A549 (cell line): ENCODE measurements around the gene EFCAB8.

Experiments
- CEBPB ChIP-seq, 2 experiments: fragments of >200 bp in 1 of 2; sonication (Bioruptor Twin) in 1 of 2; formaldehyde crosslinking in 1 of 2; IDR thresholded peaks; 2 replicates each; pipeline ENCODE4 v1.6.1; 2012 to 2016
- EHMT2 ChIP-seq: fragments of 200-600 bp; sonication (generic); IDR thresholded peaks from 2 replicates; pipeline ENCODE4 v1.6.1; 2016; ENCODE audit warnings: antibody characterized with exemption, low read depth, mild to moderate bottlenecking, moderate library complexity
- EP300 ChIP-seq, 2 experiments: fragments of >200 bp; sonication (Bioruptor Twin); formaldehyde crosslinking; IDR thresholded peaks; 2 replicates in 1 of 2; 3 replicates in 1 of 2; pipeline ENCODE4 v1.6.1; 2016 to 2017
- NR3C1 ChIP-seq: fragments of >200 bp; sonication (Bioruptor Twin); formaldehyde crosslinking; IDR thresholded peaks from 3 replicates; pipeline ENCODE4 v1.6.1; 2017
- POLR2A ChIP-seq: IDR thresholded peaks from 2 replicates; pipeline ENCODE4 v1.6.1; 2012; ENCODE audit warnings: mild to moderate bottlenecking, low read length
- TF ChIP-seq, protein P1 (sequence below): fragments of 150-350 bp; IDR thresholded peaks from 2 replicates; pipeline ENCODE4 v1.6.1; 2014; ENCODE audit warnings: low read depth, mild to moderate bottlenecking, low read length
- TF ChIP-seq, protein P2 (sequence below): fragments of 250-450 bp; sonication (Bioruptor Pico); IDR thresholded peaks from 2 replicates; pipeline ENCODE4 v1.5.0; 2021; ENCODE audit warnings: mild to moderate bottlenecking, moderate library complexity, borderline replicate concordance
- TF ChIP-seq, protein P3 (sequence below): fragments of >200 bp; sonication (Bioruptor Twin); formaldehyde crosslinking; IDR thresholded peaks from 3 replicates; pipeline ENCODE4 v1.5.1; 2016
- TF ChIP-seq, protein P4 (sequence below): IDR thresholded peaks from 2 replicates; pipeline ENCODE4 v1.6.1; 2012
- TF ChIP-seq, protein P5 (sequence below): fragments of 450-650 bp; IDR thresholded peaks from 2 replicates; pipeline ENCODE4 v1.6.1; 2014; ENCODE audit warnings: antibody characterized with exemption

DNA sequence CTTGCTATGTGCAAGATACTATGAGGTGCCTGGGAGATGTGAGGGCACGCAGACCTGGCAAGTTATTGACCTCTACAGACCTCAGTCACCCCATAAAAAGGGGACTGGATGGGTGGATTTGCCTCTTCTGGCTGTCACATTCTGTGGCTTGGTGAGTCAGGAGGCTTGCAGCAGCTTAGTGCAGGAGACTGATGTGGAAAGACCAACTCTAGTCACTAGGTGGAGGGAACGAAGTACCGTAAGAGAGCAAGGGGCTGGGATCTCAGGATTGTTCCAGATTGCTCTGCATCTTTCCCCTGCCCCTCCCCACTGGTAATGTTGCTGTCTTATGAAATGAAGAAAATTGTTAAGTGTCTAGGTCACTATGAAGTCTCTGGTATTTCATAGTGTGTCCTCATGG lies 35.6 kb upstream of the EFCAB8 start:
- TF ChIP-seq EHMT2, result no peak
- TF ChIP-seq CEBPB (IDR thresholded peaks at IDR 0.05), result no peak
- TF ChIP-seq NR3C1, result no peak
- TF ChIP-seq, protein P1, sequence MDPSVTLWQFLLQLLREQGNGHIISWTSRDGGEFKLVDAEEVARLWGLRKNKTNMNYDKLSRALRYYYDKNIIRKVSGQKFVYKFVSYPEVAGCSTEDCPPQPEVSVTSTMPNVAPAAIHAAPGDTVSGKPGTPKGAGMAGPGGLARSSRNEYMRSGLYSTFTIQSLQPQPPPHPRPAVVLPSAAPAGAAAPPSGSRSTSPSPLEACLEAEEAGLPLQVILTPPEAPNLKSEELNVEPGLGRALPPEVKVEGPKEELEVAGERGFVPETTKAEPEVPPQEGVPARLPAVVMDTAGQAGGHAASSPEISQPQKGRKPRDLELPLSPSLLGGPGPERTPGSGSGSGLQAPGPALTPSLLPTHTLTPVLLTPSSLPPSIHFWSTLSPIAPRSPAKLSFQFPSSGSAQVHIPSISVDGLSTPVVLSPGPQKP, result no peak
- TF ChIP-seq, protein P2, sequence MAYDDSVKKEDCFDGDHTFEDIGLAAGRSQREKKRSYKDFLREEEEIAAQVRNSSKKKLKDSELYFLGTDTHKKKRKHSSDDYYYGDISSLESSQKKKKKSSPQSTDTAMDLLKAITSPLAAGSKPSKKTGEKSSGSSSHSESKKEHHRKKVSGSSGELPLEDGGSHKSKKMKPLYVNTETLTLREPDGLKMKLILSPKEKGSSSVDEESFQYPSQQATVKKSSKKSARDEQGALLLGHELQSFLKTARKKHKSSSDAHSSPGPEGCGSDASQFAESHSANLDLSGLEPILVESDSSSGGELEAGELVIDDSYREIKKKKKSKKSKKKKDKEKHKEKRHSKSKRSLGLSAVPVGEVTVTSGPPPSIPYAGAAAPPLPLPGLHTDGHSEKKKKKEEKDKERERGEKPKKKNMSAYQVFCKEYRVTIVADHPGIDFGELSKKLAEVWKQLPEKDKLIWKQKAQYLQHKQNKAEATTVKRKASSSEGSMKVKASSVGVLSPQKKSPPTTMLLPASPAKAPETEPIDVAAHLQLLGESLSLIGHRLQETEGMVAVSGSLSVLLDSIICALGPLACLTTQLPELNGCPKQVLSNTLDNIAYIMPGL, result no peak
- TF ChIP-seq, protein P3, sequence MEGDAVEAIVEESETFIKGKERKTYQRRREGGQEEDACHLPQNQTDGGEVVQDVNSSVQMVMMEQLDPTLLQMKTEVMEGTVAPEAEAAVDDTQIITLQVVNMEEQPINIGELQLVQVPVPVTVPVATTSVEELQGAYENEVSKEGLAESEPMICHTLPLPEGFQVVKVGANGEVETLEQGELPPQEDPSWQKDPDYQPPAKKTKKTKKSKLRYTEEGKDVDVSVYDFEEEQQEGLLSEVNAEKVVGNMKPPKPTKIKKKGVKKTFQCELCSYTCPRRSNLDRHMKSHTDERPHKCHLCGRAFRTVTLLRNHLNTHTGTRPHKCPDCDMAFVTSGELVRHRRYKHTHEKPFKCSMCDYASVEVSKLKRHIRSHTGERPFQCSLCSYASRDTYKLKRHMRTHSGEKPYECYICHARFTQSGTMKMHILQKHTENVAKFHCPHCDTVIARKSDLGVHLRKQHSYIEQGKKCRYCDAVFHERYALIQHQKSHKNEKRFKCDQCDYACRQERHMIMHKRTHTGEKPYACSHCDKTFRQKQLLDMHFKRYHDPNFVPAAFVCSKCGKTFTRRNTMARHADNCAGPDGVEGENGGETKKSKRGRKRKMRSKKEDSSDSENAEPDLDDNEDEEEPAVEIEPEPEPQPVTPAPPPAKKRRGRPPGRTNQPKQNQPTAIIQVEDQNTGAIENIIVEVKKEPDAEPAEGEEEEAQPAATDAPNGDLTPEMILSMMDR, result no peak
- TF ChIP-seq, protein P4, sequence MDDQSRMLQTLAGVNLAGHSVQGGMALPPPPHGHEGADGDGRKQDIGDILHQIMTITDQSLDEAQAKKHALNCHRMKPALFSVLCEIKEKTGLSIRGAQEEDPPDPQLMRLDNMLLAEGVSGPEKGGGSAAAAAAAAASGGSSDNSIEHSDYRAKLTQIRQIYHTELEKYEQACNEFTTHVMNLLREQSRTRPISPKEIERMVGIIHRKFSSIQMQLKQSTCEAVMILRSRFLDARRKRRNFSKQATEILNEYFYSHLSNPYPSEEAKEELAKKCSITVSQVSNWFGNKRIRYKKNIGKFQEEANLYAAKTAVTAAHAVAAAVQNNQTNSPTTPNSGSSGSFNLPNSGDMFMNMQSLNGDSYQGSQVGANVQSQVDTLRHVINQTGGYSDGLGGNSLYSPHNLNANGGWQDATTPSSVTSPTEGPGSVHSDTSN, result no peak
- no peak for TF ChIP-seq POLR2A
- no peak for TF ChIP-seq EP300 (IDR thresholded peaks at IDR 0.05)
- TF ChIP-seq, protein P5, sequence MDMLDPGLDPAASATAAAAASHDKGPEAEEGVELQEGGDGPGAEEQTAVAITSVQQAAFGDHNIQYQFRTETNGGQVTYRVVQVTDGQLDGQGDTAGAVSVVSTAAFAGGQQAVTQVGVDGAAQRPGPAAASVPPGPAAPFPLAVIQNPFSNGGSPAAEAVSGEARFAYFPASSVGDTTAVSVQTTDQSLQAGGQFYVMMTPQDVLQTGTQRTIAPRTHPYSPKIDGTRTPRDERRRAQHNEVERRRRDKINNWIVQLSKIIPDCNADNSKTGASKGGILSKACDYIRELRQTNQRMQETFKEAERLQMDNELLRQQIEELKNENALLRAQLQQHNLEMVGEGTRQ, result no peak
